ENCODE measurements around the gene MRI1. TPM values are rescaled to one million over a fixed set of nuclear protein-coding genes. Genes with fewer than 3 reads are reported as not detected.

MRI1 gene
- total RNA-seq, 4 donors from 2014 or later: 28.2 to 60.2 (median 38.5) TPM

DNA sequence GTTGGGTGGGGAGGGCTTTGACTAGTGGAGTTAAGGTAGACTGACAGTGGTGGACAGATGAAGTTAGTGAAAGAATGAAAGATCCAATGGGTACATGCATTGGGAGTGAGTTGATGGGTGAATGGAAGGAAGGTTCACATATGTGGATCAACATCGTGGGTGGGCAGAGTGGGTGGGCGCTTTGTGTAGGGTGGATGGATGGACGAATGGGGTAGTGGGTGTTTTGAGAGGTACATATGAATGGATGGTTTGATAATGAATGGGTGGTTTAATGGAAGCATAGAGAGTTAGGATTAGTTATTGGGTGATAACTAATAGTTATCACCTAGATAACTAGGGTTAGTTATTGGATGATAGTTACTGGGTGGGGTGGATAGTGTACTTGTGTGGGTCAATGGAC, 42.4 kb downstream of the MRI1 start:
- Histone ChIP-seq H3K9me3 (no peaks in the 10 kb centered on the region), H3K27ac (replicated peaks in 1 of 4) (no peak overlapping the region), H3K36me3 (peaks cover 0 to 53% (median 31%) of the 10 kb centered on the region in 4 donors), H3K4me3 (no peak overlapping the region), H3K27me3 (no peaks in the 10 kb centered on the region), H3K4me1 (peaks cover 0 to 11% (median 5%) of the 10 kb centered on the region in 4 donors)
- TF ChIP-seq CTCF (IDR thresholded peaks at IDR 0.05) (no peak), POLR2AphosphoS5 (IDR thresholded peaks at IDR 0.05) (no peak), EP300 (IDR thresholded peaks at IDR 0.05) (no peak), POLR2A (IDR thresholded peaks at IDR 0.05; ENCODE audit: low read depth) (no peak)
- intact Hi-C loops (cut with DNase I): no loop called here
- WGBS: 91% methylated on average over 3 of the region's 3 CpGs
- no peak for DNase-seq (ENCODE audit: extremely low spot score)

DNA sequence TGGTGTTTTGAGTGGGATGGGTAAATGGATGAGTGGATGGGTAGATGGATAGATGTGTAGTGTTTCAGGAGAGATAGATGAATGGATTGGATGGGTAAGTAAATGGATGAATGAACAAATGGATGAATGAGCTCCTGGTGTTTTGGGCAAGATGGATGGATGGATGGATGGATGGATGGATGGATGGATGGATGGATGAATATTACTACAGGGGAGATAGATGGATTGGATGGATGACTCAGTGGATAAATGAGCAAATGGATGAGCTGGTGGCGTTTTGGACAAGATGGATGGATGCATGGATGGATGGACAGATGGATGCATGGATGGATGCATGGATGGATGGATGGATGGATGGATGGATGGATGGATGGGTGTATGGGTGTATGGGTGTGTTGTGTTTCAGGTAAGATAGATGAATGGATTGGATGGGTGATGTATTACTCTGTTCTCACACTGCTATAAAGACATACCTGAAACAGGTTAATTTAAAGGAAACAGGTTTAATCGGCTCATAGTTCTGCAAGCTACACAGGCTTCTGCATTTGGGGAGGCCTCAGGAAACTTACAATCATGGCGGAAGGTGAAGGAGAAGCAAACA, 43.2 kb downstream of the MRI1 start:
- intact Hi-C loops (cut with DNase I): no loop called here
- Histone ChIP-seq H3K4me3 (no peak overlapping the region), H3K27ac (replicated peaks in 1 of 4) (no peak overlapping the region), H3K27me3 (no peaks in the 10 kb centered on the region), H3K36me3 (peaks cover 0 to 52% (median 31%) of the 10 kb centered on the region in 4 donors), H3K9me3 (no peaks in the 10 kb centered on the region), H3K4me1 (peaks cover 0 to 11% (median 5%) of the 10 kb centered on the region in 4 donors)
- WGBS: 97% methylated on average over 3 of the region's 3 CpGs
- no peak for DNase-seq (ENCODE audit: extremely low spot score)
- TF ChIP-seq CTCF (IDR thresholded peaks at IDR 0.05) (no peak), POLR2A (IDR thresholded peaks at IDR 0.05; ENCODE audit: low read depth) (no peak), EP300 (IDR thresholded peaks at IDR 0.05) (no peak), POLR2AphosphoS5 (IDR thresholded peaks at IDR 0.05) (no peak)

- intact Hi-C loops (cut with DNase I): no loop called here
- no peak for TF ChIP-seq CTCF (IDR thresholded peaks at IDR 0.05)
- TF ChIP-seq EP300 (IDR thresholded peaks at IDR 0.05): no peak
- TF ChIP-seq POLR2AphosphoS5 (IDR thresholded peaks at IDR 0.05): no peak
- no peak for TF ChIP-seq POLR2A (IDR thresholded peaks at IDR 0.05; ENCODE audit: low read depth)
- peaks cover 0 to 56% (median 37%) of the 10 kb centered on the region in 4 donors for H3K36me3 ChIP-seq
Measured at GRCh38 chr19:13808856-13809255, 44.5 kb downstream of the MRI1 start.

GRCh38 chr19:13812544-13812943, 48.2 kb downstream of the MRI1 start:
- Histone ChIP-seq H3K4me3 (no peak overlapping the region), H3K27ac (replicated peaks in 1 of 4) (no peak overlapping the region), H3K27me3 (no peaks in the 10 kb centered on the region), H3K4me1 (peaks cover under 1 to 6% (median 5%) of the 10 kb centered on the region in 4 donors), H3K9me3 (no peaks in the 10 kb centered on the region), H3K36me3 (peaks cover 0 to 57% (median 29%) of the 10 kb centered on the region in 4 donors)
- 97% methylated on average over 8 of the region's 11 CpGs for WGBS
- DNase-seq (ENCODE audit: extremely low spot score): no peak
- TF ChIP-seq CTCF (IDR thresholded peaks at IDR 0.05) (no peak), EP300 (IDR thresholded peaks at IDR 0.05) (no peak), POLR2A (IDR thresholded peaks at IDR 0.05; ENCODE audit: low read depth) (no peak), POLR2AphosphoS5 (IDR thresholded peaks at IDR 0.05) (no peak)
- intact Hi-C loops (cut with DNase I): no loop called here

More at GRCh38 chr19:13808856-13809255, 44.5 kb downstream of the MRI1 start:
- Histone ChIP-seq H3K27ac (replicated peaks in 1 of 4) (no peak overlapping the region), H3K4me3 (no peak overlapping the region), H3K27me3 (no peaks in the 10 kb centered on the region), H3K9me3 (no peaks in the 10 kb centered on the region), H3K4me1 (peaks cover 0 to 11% (median 5%) of the 10 kb centered on the region in 4 donors)
- WGBS: over 99% methylated on average over 28 of the region's 34 CpGs
- no peak for DNase-seq (ENCODE audit: extremely low spot score)
